HEK293T (cell line): ENCODE measurements around the gene FBXL16.

Experiments
- CTCF ChIA-PET: fragments of 350-600 bp; formaldehyde crosslinking; extraction: SDS; loops from one replicate; lab custom pipeline; 2021; ENCODE audit warnings: antibody characterized with exemption, inconsistent platforms; lab: Yijun Ruan, JAX
- POLR2A ChIA-PET: fragments of 350-600 bp; formaldehyde crosslinking; extraction: SDS; loops from one replicate; lab custom pipeline; 2020; ENCODE audit warnings: antibody characterized with exemption, inconsistent platforms; lab: Yijun Ruan, JAX
- DNase-seq: peaks from one replicate; pipeline ENCODE4 v3.0.0; 2012; ENCODE audit warnings: mixed read lengths; ENCODE audit errors: extremely low spot score
- ARNT ChIP-seq: fragments of 450-650 bp; IDR thresholded peaks from 2 replicates; pipeline ENCODE4 v1.6.1; 2017; ENCODE audit warnings: mild to moderate bottlenecking
- BHLHE40 ChIP-seq: fragments of 450-650 bp; IDR thresholded peaks from 2 replicates; pipeline ENCODE4 v1.6.1; 2016; ENCODE audit warnings: mild to moderate bottlenecking, moderate library complexity, borderline replicate concordance
- CTBP1 ChIP-seq: fragments of 450-650 bp; IDR thresholded peaks from 2 replicates; pipeline ENCODE4 v1.6.1; 2016; ENCODE audit warnings: borderline replicate concordance
- ELF4 ChIP-seq: fragments of 450-650 bp; IDR thresholded peaks from 2 replicates; pipeline ENCODE4 v1.6.1; 2017; ENCODE audit warnings: antibody characterized with exemption
- FOXA1 ChIP-seq: fragments of 450-650 bp; IDR thresholded peaks from 2 replicates; pipeline ENCODE4 v1.6.1; 2016; ENCODE audit warnings: mild to moderate bottlenecking
- FOXK2 ChIP-seq: fragments of 450-650 bp; IDR thresholded peaks from 2 replicates; pipeline ENCODE4 v1.6.1; 2016; ENCODE audit warnings: mild to moderate bottlenecking
- FOXM1 ChIP-seq: fragments of 450-650 bp; IDR thresholded peaks from 2 replicates; pipeline ENCODE4 v1.6.1; 2017; ENCODE audit warnings: mild to moderate bottlenecking, borderline replicate concordance
- HDGF ChIP-seq: fragments of 450-650 bp; IDR thresholded peaks from 2 replicates; pipeline ENCODE4 v1.6.1; 2017; ENCODE audit warnings: antibody characterized with exemption, borderline replicate concordance
- L3MBTL2 ChIP-seq: fragments of 450-650 bp; conservative IDR thresholded peaks from 2 replicates; pipeline ENCODE4 v1.6.1; 2016; ENCODE audit warnings: mild to moderate bottlenecking
- LEF1 ChIP-seq: fragments of 450-650 bp; IDR thresholded peaks from 2 replicates; pipeline ENCODE4 v1.6.1; 2017; ENCODE audit warnings: mild to moderate bottlenecking, borderline replicate concordance
- NFRKB ChIP-seq: fragments of 450-650 bp; IDR thresholded peaks from 2 replicates; pipeline ENCODE4 v1.6.1; 2016; ENCODE audit warnings: mild to moderate bottlenecking, moderate library complexity
- PKNOX1 ChIP-seq: fragments of 450-650 bp; IDR thresholded peaks from 2 replicates; pipeline ENCODE4 v1.6.1; 2016
- SP1 ChIP-seq: fragments of 450-650 bp; IDR thresholded peaks from 2 replicates; pipeline ENCODE4 v1.6.1; 2017
- SUZ12 ChIP-seq: fragments of 450-650 bp; IDR thresholded peaks from 2 replicates; pipeline ENCODE4 v1.6.1; 2016; ENCODE audit warnings: mild to moderate bottlenecking
- TARDBP ChIP-seq: fragments of 450-650 bp; IDR thresholded peaks from 2 replicates; pipeline ENCODE4 v1.6.1; 2016
- ZNF384 ChIP-seq: fragments of 450-650 bp; IDR thresholded peaks from 2 replicates; pipeline ENCODE4 v1.6.1; 2016

FBXL16 gene

GRCh38 chr16:667113-667779, 38.4 kb downstream of the FBXL16 start:
- POLR2A ChIA-PET = interaction anchor here (0.9 to 3.0 kb wide), 5 partner anchors 12 to 31 kb away, joined by 3 to 13 read pairs (median 4); partner anchors contain the start of genes METTL26 and WDR90
- CTCF ChIA-PET = interaction anchor here (0.7 to 1.0 kb wide), 2 partner anchors 14 to 23 kb away, joined by 3 read pairs; partner anchors contain the start of gene WDR24
- TF ChIP-seq NFRKB (no peak), SUZ12 (no peak), HDGF (peak; percentile 76; the same call in 1 of the 2 replicates), SP1 (no peak)
- no peak for DNase-seq

GRCh38 chr16:666572-666971, 39.0 kb downstream of the FBXL16 start:
- POLR2A ChIA-PET = interaction anchor here (3.0 kb wide), 1 partner anchor 15 kb away, joined by 13 read pairs; no protein-coding TSS in a partner anchor
- CTCF ChIA-PET = no interaction called here
- no peak for DNase-seq
- TF ChIP-seq SUZ12 = no peak
- no peak for TF ChIP-seq FOXK2
- TF ChIP-seq LEF1 = no peak
- TF ChIP-seq CTBP1 = no peak
- TF ChIP-seq FOXA1 = no peak
- no peak for TF ChIP-seq NFRKB
- no peak for TF ChIP-seq L3MBTL2
- TF ChIP-seq ARNT = no peak
- no peak for TF ChIP-seq ZNF384
- no peak for TF ChIP-seq ELF4
- TF ChIP-seq PKNOX1 = no peak

- ChIA-PET CTCF (no interaction called here), POLR2A (interaction anchor here (0.8 kb wide), 1 partner anchor 13 kb away, joined by 3 read pairs; the partner anchor contains the start of gene WDR90)
- DNase-seq = no peak
- TF ChIP-seq HDGF (no peak), FOXA1 (no peak), ELF4 (no peak), ARNT (no peak), FOXK2 (no peak), L3MBTL2 (no peak), CTBP1 (no peak), ZNF384 (no peak), SUZ12 (no peak), NFRKB (no peak), TARDBP (no peak), BHLHE40 (no peak), FOXM1 (no peak), PKNOX1 (no peak), LEF1 (no peak), SP1 (no peak)
Observed at GRCh38 chr16:662597-662996, 43.0 kb downstream of the FBXL16 start.

- CTCF ChIA-PET = no interaction called here
- DNase-seq = no peak
- TF ChIP-seq ZNF384 = no peak
- TF ChIP-seq SP1 = no peak
- TF ChIP-seq TARDBP = no peak
- TF ChIP-seq LEF1 = no peak
- no peak for TF ChIP-seq NFRKB
- TF ChIP-seq FOXM1 = no peak
- no peak for TF ChIP-seq ELF4
- TF ChIP-seq FOXA1 = no peak
- no peak for TF ChIP-seq PKNOX1
- TF ChIP-seq ARNT = no peak
- TF ChIP-seq L3MBTL2 = no peak
- no peak for TF ChIP-seq BHLHE40
- TF ChIP-seq SUZ12 = no peak
- no peak for TF ChIP-seq CTBP1
- no peak for TF ChIP-seq HDGF
- POLR2A ChIA-PET = interaction anchor here (0.8 kb wide), 1 partner anchor 12 kb away, joined by 3 read pairs; the partner anchor contains the start of gene WDR90
Observed at GRCh38 chr16:662095-662494, 43.5 kb downstream of the FBXL16 start.

GRCh38 chr16:661184-661821, 44.3 kb downstream of the FBXL16 start:
- CTCF ChIA-PET = no interaction called here
- POLR2A ChIA-PET = interaction anchor here (1.5 to 2.2 kb wide), 3 partner anchors 11 to 19 kb away, joined by 4 to 12 read pairs (median 6); partner anchors contain the start of genes STUB1 and WDR90

More at GRCh38 chr16:661184-661821, 44.3 kb downstream of the FBXL16 start:
- DNase-seq = no peak
- TF ChIP-seq HDGF (0 out of 2 replicates have a peak, but pooled peaks have one; percentile 41), BHLHE40 (no peak)
